ENCODE measurements around the gene EFNA4. TPM values are rescaled to one million over a fixed set of nuclear protein-coding genes. Genes with fewer than 3 reads are reported as not detected.

EFNA4 gene
- total RNA-seq, 1 experiment from 2014 or later = 8.0 TPM

- in situ Hi-C loops (cut with HindIII; ENCODE audit: low pct_unique_long_range_greater_than_20kb, low sequenced_read_pairs) (no loop called here), intact Hi-C loops (cut with micrococcal nuclease; ENCODE audit: unreplicated experiment) (loop anchor here (2.0 to 5.0 kb wide), 2 partner anchors 33 to 75 kb away; partner anchors contain the start of gene EFNA1)
- ChIA-PET POLR2A (no interaction called here), CTCF (interaction anchor here (0.6 kb wide), 1 partner anchor 93 kb away, joined by 5 read pairs; no protein-coding TSS in a partner anchor)
- TF ChIP-seq, protein P1, sequence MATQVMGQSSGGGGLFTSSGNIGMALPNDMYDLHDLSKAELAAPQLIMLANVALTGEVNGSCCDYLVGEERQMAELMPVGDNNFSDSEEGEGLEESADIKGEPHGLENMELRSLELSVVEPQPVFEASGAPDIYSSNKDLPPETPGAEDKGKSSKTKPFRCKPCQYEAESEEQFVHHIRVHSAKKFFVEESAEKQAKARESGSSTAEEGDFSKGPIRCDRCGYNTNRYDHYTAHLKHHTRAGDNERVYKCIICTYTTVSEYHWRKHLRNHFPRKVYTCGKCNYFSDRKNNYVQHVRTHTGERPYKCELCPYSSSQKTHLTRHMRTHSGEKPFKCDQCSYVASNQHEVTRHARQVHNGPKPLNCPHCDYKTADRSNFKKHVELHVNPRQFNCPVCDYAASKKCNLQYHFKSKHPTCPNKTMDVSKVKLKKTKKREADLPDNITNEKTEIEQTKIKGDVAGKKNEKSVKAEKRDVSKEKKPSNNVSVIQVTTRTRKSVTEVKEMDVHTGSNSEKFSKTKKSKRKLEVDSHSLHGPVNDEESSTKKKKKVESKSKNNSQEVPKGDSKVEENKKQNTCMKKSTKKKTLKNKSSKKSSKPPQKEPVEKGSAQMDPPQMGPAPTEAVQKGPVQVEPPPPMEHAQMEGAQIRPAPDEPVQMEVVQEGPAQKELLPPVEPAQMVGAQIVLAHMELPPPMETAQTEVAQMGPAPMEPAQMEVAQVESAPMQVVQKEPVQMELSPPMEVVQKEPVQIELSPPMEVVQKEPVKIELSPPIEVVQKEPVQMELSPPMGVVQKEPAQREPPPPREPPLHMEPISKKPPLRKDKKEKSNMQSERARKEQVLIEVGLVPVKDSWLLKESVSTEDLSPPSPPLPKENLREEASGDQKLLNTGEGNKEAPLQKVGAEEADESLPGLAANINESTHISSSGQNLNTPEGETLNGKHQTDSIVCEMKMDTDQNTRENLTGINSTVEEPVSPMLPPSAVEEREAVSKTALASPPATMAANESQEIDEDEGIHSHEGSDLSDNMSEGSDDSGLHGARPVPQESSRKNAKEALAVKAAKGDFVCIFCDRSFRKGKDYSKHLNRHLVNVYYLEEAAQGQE (IDR thresholded peaks at IDR 0.05; ENCODE audit: insufficient read depth in 1 of 2, low read depth in 2 of 2, low read length in 1 of 2) = no peak
- TF ChIP-seq CTCF (IDR thresholded peaks at IDR 0.05) (peak; percentile 75), POLR2AphosphoS5 (IDR thresholded peaks at IDR 0.05; ENCODE audit: low read depth, low read length) (no peak), TCF7L2 (IDR thresholded peaks at IDR 0.05; ENCODE audit: low read depth, low read length) (no peak), SIN3A (IDR thresholded peaks at IDR 0.05; ENCODE audit: borderline replicate concordance, insufficient read depth, low read depth, low read length) (no peak)
- H3K4me3 ChIP-seq (ENCODE audit: low read depth in 2 of 2, low read length in 2 of 2) = no peak overlapping the region
- DNase-seq (ENCODE audit: low read depth, low spot score) = no peak
- H3K9me3 ChIP-seq (ENCODE audit: control insufficient read depth, insufficient read depth, low read depth, low read length) = no peaks in the 10 kb centered on the region
- ATAC-seq = peak; percentile 80
- H3K27me3 ChIP-seq (ENCODE audit: control insufficient read depth, insufficient read depth, low read length) = peaks cover 2% of the 10 kb centered on the region; the same call in 1 of the 2 replicates
- BruUV-seq (replicated peaks) = no TSS peak
- no peak overlapping the region for H3K27ac ChIP-seq (ENCODE audit: low read length)
- no peaks in the 10 kb centered on the region for H3K36me3 ChIP-seq (ENCODE audit: control insufficient read depth, insufficient read depth, low read length)
- peaks cover 16% of the 10 kb centered on the region; the same call in 1 of the 2 replicates for H3K4me1 ChIP-seq (ENCODE audit: control insufficient read depth, insufficient read depth, low read length)
Measured at GRCh38 chr1:155093911-155094621, 30.5 kb downstream of the EFNA4 start.

- no peak for DNase-seq (ENCODE audit: low read depth, low spot score)
- Histone ChIP-seq H3K4me3 (ENCODE audit: low read depth in 2 of 2, low read length in 2 of 2) (no peak overlapping the region), H3K27me3 (ENCODE audit: control insufficient read depth, insufficient read depth, low read length) (peaks cover 2% of the 10 kb centered on the region; the same call in 1 of the 2 replicates), H3K4me1 (ENCODE audit: control insufficient read depth, insufficient read depth, low read length) (peaks cover 16% of the 10 kb centered on the region; the same call in 1 of the 2 replicates), H3K36me3 (ENCODE audit: control insufficient read depth, insufficient read depth, low read length) (no peaks in the 10 kb centered on the region), H3K27ac (ENCODE audit: low read length) (no peak overlapping the region), H3K9me3 (ENCODE audit: control insufficient read depth, insufficient read depth, low read depth, low read length) (no peaks in the 10 kb centered on the region)
- POLR2A ChIA-PET = no interaction called here
- no TSS peak for BruUV-seq (replicated peaks)
- ATAC-seq = no peak
- intact Hi-C loops (cut with micrococcal nuclease; ENCODE audit: unreplicated experiment) = loop anchor here (5.0 kb wide), 1 partner anchor 33 kb away; the partner anchor contains the start of gene EFNA1
- no peak for TF ChIP-seq SIN3A (IDR thresholded peaks at IDR 0.05; ENCODE audit: borderline replicate concordance, insufficient read depth, low read depth, low read length)
- no peak for TF ChIP-seq POLR2AphosphoS5 (IDR thresholded peaks at IDR 0.05; ENCODE audit: low read depth, low read length)
- TF ChIP-seq TCF7L2 (IDR thresholded peaks at IDR 0.05; ENCODE audit: low read depth, low read length) = no peak
- TF ChIP-seq CTCF (IDR thresholded peaks at IDR 0.05) = no peak
- TF ChIP-seq, protein P1 (IDR thresholded peaks at IDR 0.05; ENCODE audit: insufficient read depth in 1 of 2, low read depth in 2 of 2, low read length in 1 of 2) = no peak
- CTCF ChIA-PET = interaction anchor here (1.1 kb wide), 1 partner anchor 9 kb away, joined by 7 read pairs; no protein-coding TSS in a partner anchor
- in situ Hi-C loops (cut with HindIII; ENCODE audit: low pct_unique_long_range_greater_than_20kb, low sequenced_read_pairs) = no loop called here
Measured at GRCh38 chr1:155094622-155094948, 31.0 kb downstream of the EFNA4 start.
